ENCODE results near the gene SCAF1.

- no peak for TF ChIP-seq GATA2 (IDR thresholded peaks at IDR 0.05; ENCODE audit: low read depth, low read length)
- no peak for TF ChIP-seq GATA3 (IDR thresholded peaks at IDR 0.05; ENCODE audit: low read depth, low read length)
These were observed 2.5 kb upstream of the SCAF1 start for GRCh38 chr19:49639401-49640112.
